DOHH2 (cell line): ENCODE data around the gene MAP3K7CL.
"Not testable (repeated sequence)": the region's sequence is repeated elsewhere in the genome, so short reads cannot be mapped to it uniquely, and the experiment has no call there.

ENCODE experiments used
- CTCF ChIP-seq: fragments of 200-600 bp; sonication (generic); IDR thresholded peaks from one replicate; pipeline ENCODE4 v1.5.1; 2014; ENCODE audit warnings: antibody characterized with exemption, mild to moderate bottlenecking, low read depth, low read length; ENCODE audit not compliant: poor library complexity, severe bottlenecking
- EZH2phosphoT487 ChIP-seq: fragments of 200-600 bp; sonication (generic); IDR thresholded peaks from 2 replicates; pipeline ENCODE4 v1.6.1; 2017; ENCODE audit warnings: borderline replicate concordance, mild to moderate bottlenecking, antibody characterized with exemption, low read length, moderate library complexity, mixed read lengths

DNA sequence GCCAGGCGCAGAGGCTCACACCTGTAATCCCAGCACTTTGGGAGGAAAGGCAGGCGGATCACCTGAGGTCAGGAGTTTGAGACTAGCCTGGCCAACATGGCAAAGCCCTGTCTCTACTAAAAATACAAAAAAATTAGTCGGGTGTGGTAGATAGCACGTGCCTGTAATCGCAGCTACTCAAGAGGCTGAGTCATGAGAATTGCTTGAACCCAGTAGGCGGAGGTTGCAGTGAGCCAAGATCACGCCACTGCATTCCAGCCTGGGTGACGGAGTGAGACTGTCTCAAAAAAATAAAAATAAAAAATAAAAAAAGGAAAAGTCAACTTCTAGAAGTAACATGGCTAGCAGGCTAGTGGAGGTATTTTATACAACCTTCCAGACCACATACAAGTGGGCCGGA lies 32.4 kb downstream of the MAP3K7CL start:
- TF ChIP-seq CTCF, EZH2phosphoT487: not testable (repeated sequence)
